SK-N-SH treated with all-trans-retinoic acid at 6 μM for 48 hours (cell line): ENCODE data around the gene PDSS1.
A peak's percentile ranks its signal among the peaks of the same experiment; 100 is the strongest.
"Not testable (repeated sequence)": the region's sequence is repeated elsewhere in the genome, so short reads cannot be mapped to it uniquely, and the experiment has no call there.

Experiments
- ATAC-seq: fragments of 200-7000 bp; cut with Tn5 transposase; 3 replicates; pipeline ENCODE4 v1.9.1; 2020; ENCODE audit warnings: mild to moderate bottlenecking, moderate library complexity
- ARNTL ChIP-seq: fragments of 450-650 bp; formaldehyde crosslinking; IDR thresholded peaks from 2 replicates; pipeline ENCODE4 v1.5.0; 2020; ENCODE audit warnings: low read depth, mild to moderate bottlenecking, moderate library complexity, borderline replicate concordance
- BACH2 ChIP-seq: fragments of 250-450 bp; sonication (Bioruptor Pico); IDR thresholded peaks from 2 replicates; pipeline ENCODE4 v1.9.0; 2021; ENCODE audit warnings: mild to moderate bottlenecking, borderline replicate concordance
- CSDC2 ChIP-seq: fragments of 250-450 bp; sonication (Bioruptor Pico); IDR thresholded peaks from 2 replicates; pipeline ENCODE4 v1.5.0; 2020; ENCODE audit warnings: mild to moderate bottlenecking, moderate library complexity
- ESRRG ChIP-seq: fragments of 250-450 bp; sonication (Bioruptor Pico); IDR thresholded peaks from 2 replicates; pipeline ENCODE4 v1.6.1; 2021; ENCODE audit warnings: mild to moderate bottlenecking
- ISL1 ChIP-seq: fragments of 250-450 bp; sonication (Bioruptor Pico); IDR thresholded peaks from 2 replicates; pipeline ENCODE4 v2.1.2; 2022; ENCODE audit warnings: mild to moderate bottlenecking, moderate library complexity
- OSR1 ChIP-seq: fragments of 250-450 bp; sonication (Bioruptor Pico); IDR thresholded peaks from 2 replicates; pipeline ENCODE4 v1.8.0; 2022; ENCODE audit warnings: moderate library complexity, mild to moderate bottlenecking, inconsistent platforms
- PATZ1 ChIP-seq: fragments of 250-450 bp; sonication (Bioruptor Pico); IDR thresholded peaks from 2 replicates; pipeline ENCODE4 v1.8.0; 2020; ENCODE audit warnings: mild to moderate bottlenecking, moderate library complexity, borderline replicate concordance
- PPARA ChIP-seq: fragments of 250-450 bp; sonication (Bioruptor Pico); IDR thresholded peaks from 2 replicates; pipeline ENCODE4 v1.5.0; 2020; ENCODE audit warnings: mild to moderate bottlenecking, borderline replicate concordance
- RARB ChIP-seq: fragments of 250-450 bp; sonication (Bioruptor Pico); IDR thresholded peaks from 2 replicates; pipeline ENCODE4 v1.8.0; 2021; ENCODE audit warnings: mild to moderate bottlenecking, moderate library complexity
- SNAI2 ChIP-seq: fragments of 250-450 bp; sonication (Bioruptor Pico); IDR thresholded peaks from 2 replicates; pipeline ENCODE4 v1.5.0; 2020; ENCODE audit warnings: mild to moderate bottlenecking, moderate library complexity
- TCF4 ChIP-seq: fragments of 250-450 bp; sonication (Bioruptor Pico); IDR thresholded peaks from 2 replicates; pipeline ENCODE4 v1.8.0; 2021; ENCODE audit warnings: mild to moderate bottlenecking, moderate library complexity, borderline replicate concordance
- TOX ChIP-seq: fragments of 250-450 bp; sonication (Bioruptor Pico); IDR thresholded peaks from 2 replicates; pipeline ENCODE4 v1.8.0; 2021; ENCODE audit warnings: mild to moderate bottlenecking, moderate library complexity, borderline replicate concordance
- TSHZ2 ChIP-seq: fragments of 250-450 bp; sonication (Bioruptor Pico); IDR thresholded peaks from 2 replicates; pipeline ENCODE4 v1.5.0; 2020; ENCODE audit warnings: mild to moderate bottlenecking, moderate library complexity
- ZC3H10 ChIP-seq: fragments of 250-450 bp; sonication (Bioruptor Pico); IDR thresholded peaks from 2 replicates; pipeline ENCODE4 v1.5.1; 2021; ENCODE audit warnings: mild to moderate bottlenecking, moderate library complexity
- ZFP3 ChIP-seq: fragments of 250-450 bp; sonication (Bioruptor Pico); IDR thresholded peaks from 2 replicates; pipeline ENCODE4 v1.5.0; 2020; ENCODE audit warnings: mild to moderate bottlenecking, moderate library complexity
- ZFP30 ChIP-seq: fragments of 450-650 bp; formaldehyde crosslinking; IDR thresholded peaks from 2 replicates; pipeline ENCODE4 v1.5.0; 2022; ENCODE audit warnings: mild to moderate bottlenecking, moderate library complexity
- ZNF565 ChIP-seq: fragments of 450-650 bp; formaldehyde crosslinking; conservative IDR thresholded peaks from 2 replicates; pipeline ENCODE4 v1.5.0; 2020; ENCODE audit warnings: low read depth, mild to moderate bottlenecking, moderate library complexity
- ZNF70 ChIP-seq: fragments of 450-650 bp; formaldehyde crosslinking; IDR thresholded peaks from 2 replicates; pipeline ENCODE4 v1.5.0; 2020; ENCODE audit warnings: mild to moderate bottlenecking, moderate library complexity
- ZNF8 ChIP-seq: fragments of 450-650 bp; formaldehyde crosslinking; IDR thresholded peaks from 2 replicates; pipeline ENCODE4 v1.5.0; 2020; ENCODE audit warnings: mild to moderate bottlenecking, moderate library complexity
- TF ChIP-seq, protein P1 (sequence below): fragments of 250-450 bp; sonication (Bioruptor Pico); IDR thresholded peaks from 2 replicates; pipeline ENCODE4 v1.8.0; 2021; ENCODE audit warnings: low read depth, mild to moderate bottlenecking, moderate library complexity, borderline replicate concordance
- TF ChIP-seq, protein P2 (sequence below): fragments of 250-450 bp; sonication (Bioruptor Pico); IDR thresholded peaks from 2 replicates; pipeline ENCODE4 v1.5.1; 2021; ENCODE audit warnings: mild to moderate bottlenecking, moderate library complexity

PDSS1 gene

GRCh38 chr10:26682931-26683330 is 14.6 kb upstream of the PDSS1 start (continued):
- TF ChIP-seq ZFP3 (CRISPR knock-in tag), result no peak
- no peak for TF ChIP-seq ESRRG (CRISPR knock-in tag)

DNA sequence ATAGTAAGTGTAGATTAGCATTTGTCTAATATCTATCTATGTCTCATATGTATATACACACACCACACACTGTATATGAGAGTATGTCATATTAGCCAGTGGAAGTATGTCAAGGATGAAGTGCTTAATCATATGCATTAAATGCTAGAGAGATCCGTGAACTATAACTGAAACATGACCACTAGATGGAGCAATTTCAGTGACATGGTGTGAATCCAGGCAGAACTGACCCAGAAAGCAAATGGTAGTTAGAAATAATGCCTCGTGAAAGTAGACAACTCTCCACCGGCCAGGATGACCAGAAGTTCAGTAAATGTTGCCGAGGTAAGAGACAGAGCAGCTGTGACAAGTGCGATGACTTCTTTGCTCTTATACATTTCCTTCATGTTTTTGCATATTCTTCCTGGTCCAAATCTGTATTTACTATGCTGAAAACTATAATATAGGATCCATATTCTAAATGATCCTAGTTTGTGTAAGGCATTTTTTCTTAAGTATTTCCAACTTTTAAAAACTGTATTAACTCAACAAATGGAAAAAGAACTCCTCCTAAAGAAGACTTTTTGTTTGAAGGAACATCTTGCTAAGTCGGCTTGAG is 12.7 kb upstream of the PDSS1 start:
- peak; percentile 99 for ATAC-seq

GRCh38 chr10:26685441-26685840 is 12.1 kb upstream of the PDSS1 start:
- no peak for ATAC-seq
- TF ChIP-seq CSDC2 (no peak), SNAI2 (CRISPR knock-in tag) (no peak), ISL1 (CRISPR knock-in tag) (no peak), OSR1 (no peak), ARNTL (CRISPR knock-in tag) (no peak), BACH2 (CRISPR knock-in tag) (no peak), ZNF565 (CRISPR knock-in tag) (no peak), ZNF70 (no peak)

GRCh38 chr10:26689399-26689798 is 8.1 kb upstream of the PDSS1 start:
- no peak for TF ChIP-seq ZFP3 (CRISPR knock-in tag)

DNA sequence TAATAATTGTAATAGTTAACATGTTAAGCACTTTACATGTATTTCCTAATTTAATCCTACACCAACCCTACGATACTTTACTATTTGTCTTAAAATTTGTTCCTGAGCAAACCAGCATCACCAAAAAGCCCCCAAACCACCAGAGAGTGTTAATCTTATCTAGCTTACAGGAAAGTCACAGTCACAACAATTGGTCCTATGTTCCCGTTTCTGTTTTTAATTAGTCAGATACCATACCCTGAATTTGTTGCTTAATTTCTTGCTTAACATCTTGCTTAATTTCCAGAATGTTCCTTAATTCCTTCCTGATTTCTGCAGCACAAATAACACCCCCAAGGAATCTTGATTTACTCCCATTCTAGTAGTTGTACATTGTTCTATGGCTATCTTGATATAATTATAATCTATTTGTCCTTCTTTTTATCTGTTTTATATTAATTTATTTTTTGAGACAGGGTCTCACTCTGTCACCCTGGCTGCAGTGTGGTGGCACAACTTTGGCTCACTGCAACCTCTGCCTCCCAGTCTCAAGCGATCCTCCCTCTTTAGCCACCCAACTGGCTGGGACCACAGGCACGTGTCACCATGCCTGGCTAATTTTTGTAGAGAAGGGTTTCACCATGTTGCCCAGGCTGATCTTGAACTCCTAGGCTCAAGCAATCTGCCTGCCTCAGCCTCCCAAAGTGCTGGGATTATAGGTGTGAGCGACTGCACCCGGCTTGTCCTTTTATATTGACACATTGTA is 6.6 kb upstream of the PDSS1 start:
- TF ChIP-seq ZNF565 (CRISPR knock-in tag) (no peak), ESRRG (CRISPR knock-in tag) (no peak), TCF4 (no peak), OSR1 (no peak), SNAI2 (CRISPR knock-in tag) (no peak), ZNF8 (CRISPR knock-in tag) (no peak), BACH2 (CRISPR knock-in tag) (no peak), ISL1 (CRISPR knock-in tag) (no peak), TOX (no peak), ARNTL (CRISPR knock-in tag) (no peak), TSHZ2 (CRISPR knock-in tag) (no peak), PPARA (CRISPR knock-in tag) (no peak), RARB (CRISPR knock-in tag) (no peak), ZNF70 (no peak), PATZ1 (CRISPR knock-in tag) (no peak), ZFP30 (CRISPR knock-in tag) (no peak), ZC3H10 (CRISPR knock-in tag) (no peak)
- TF ChIP-seq, protein P1, sequence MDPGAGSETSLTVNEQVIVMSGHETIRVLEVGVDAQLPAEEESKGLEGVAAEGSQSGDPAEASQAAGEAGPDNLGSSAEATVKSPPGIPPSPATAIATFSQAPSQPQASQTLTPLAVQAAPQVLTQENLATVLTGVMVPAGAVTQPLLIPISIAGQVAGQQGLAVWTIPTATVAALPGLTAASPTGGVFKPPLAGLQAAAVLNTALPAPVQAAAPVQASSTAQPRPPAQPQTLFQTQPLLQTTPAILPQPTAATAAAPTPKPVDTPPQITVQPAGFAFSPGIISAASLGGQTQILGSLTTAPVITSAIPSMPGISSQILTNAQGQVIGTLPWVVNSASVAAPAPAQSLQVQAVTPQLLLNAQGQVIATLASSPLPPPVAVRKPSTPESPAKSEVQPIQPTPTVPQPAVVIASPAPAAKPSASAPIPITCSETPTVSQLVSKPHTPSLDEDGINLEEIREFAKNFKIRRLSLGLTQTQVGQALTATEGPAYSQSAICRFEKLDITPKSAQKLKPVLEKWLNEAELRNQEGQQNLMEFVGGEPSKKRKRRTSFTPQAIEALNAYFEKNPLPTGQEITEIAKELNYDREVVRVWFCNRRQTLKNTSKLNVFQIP, result no peak
- TF ChIP-seq, protein P2, sequence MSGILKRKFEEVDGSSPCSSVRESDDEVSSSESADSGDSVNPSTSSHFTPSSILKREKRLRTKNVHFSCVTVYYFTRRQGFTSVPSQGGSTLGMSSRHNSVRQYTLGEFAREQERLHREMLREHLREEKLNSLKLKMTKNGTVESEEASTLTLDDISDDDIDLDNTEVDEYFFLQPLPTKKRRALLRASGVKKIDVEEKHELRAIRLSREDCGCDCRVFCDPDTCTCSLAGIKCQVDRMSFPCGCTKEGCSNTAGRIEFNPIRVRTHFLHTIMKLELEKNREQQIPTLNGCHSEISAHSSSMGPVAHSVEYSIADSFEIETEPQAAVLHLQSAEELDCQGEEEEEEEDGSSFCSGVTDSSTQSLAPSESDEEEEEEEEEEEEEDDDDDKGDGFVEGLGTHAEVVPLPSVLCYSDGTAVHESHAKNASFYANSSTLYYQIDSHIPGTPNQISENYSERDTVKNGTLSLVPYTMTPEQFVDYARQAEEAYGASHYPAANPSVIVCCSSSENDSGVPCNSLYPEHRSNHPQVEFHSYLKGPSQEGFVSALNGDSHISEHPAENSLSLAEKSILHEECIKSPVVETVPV (CRISPR knock-in tag), result no peak
- TF ChIP-seq, all 23 proteins: peak for 0
- ATAC-seq, result no peak

More at GRCh38 chr10:26689399-26689798, 8.1 kb upstream of the PDSS1 start:
- no peak for ATAC-seq

- ATAC-seq, result not testable (repeated sequence)
These were observed 3.0 kb upstream of the PDSS1 start for GRCh38 chr10:26694536-26694935.
